HTR-8/SVneo (cell line): ENCODE data around the gene POLA1.
A peak's percentile ranks its signal among the peaks of the same experiment; 100 is the strongest.
"Not testable (repeated sequence)": the region's sequence is repeated elsewhere in the genome, so short reads cannot be mapped to it uniquely, and the experiment has no call there.

Experiments
- DNase-seq: peaks from one replicate; pipeline ENCODE4 v3.0.0; 2011; ENCODE audit warnings: low spot score, mixed read lengths; ENCODE audit not compliant: insufficient read length
- FAIRE-seq: peaks from 2 replicates; lab custom pipeline; 2011; peaks lifted over from hg19 to GRCh38; lab: Jason Lieb, UNC

POLA1 gene, protein sequence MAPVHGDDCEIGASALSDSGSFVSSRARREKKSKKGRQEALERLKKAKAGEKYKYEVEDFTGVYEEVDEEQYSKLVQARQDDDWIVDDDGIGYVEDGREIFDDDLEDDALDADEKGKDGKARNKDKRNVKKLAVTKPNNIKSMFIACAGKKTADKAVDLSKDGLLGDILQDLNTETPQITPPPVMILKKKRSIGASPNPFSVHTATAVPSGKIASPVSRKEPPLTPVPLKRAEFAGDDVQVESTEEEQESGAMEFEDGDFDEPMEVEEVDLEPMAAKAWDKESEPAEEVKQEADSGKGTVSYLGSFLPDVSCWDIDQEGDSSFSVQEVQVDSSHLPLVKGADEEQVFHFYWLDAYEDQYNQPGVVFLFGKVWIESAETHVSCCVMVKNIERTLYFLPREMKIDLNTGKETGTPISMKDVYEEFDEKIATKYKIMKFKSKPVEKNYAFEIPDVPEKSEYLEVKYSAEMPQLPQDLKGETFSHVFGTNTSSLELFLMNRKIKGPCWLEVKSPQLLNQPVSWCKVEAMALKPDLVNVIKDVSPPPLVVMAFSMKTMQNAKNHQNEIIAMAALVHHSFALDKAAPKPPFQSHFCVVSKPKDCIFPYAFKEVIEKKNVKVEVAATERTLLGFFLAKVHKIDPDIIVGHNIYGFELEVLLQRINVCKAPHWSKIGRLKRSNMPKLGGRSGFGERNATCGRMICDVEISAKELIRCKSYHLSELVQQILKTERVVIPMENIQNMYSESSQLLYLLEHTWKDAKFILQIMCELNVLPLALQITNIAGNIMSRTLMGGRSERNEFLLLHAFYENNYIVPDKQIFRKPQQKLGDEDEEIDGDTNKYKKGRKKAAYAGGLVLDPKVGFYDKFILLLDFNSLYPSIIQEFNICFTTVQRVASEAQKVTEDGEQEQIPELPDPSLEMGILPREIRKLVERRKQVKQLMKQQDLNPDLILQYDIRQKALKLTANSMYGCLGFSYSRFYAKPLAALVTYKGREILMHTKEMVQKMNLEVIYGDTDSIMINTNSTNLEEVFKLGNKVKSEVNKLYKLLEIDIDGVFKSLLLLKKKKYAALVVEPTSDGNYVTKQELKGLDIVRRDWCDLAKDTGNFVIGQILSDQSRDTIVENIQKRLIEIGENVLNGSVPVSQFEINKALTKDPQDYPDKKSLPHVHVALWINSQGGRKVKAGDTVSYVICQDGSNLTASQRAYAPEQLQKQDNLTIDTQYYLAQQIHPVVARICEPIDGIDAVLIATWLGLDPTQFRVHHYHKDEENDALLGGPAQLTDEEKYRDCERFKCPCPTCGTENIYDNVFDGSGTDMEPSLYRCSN (N-terminal part only)

GRCh38 chrX:24693453-24694202 lies at the start of gene POLA1:
POLA1 (plus strand) TSS chrX:24693918; CDS start chrX:24693962, 44 bp downstream.
- DNase-seq = peak; percentile 85
- FAIRE-seq = peak; percentile 89

- FAIRE-seq = no peak
- no peak for DNase-seq
Measured at GRCh38 chrX:24646006-24646405, 47.7 kb upstream of the POLA1 start.

DNA sequence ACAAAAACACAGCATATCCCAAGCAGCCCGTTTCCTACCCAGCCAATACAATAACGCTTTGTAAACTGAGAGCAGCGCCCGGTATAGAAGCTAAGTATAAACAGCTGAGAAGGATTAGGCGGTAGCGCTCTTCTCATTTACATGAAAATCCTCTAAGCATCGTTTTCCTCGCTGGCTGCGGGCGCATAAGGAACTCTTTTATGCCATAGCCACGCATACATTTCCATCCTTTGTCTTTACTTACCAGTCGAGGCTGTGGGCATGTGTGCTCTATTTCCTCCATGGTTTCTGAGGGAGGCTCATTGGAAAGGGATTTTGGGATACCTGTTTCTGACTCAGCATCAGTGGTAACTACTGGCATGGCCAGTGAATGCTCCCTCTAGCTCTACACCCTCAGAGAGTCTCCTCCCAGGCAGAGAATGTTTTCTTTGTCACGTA lies 47.0 kb upstream of the POLA1 start:
- DNase-seq = no peak
- no peak for FAIRE-seq

DNA sequence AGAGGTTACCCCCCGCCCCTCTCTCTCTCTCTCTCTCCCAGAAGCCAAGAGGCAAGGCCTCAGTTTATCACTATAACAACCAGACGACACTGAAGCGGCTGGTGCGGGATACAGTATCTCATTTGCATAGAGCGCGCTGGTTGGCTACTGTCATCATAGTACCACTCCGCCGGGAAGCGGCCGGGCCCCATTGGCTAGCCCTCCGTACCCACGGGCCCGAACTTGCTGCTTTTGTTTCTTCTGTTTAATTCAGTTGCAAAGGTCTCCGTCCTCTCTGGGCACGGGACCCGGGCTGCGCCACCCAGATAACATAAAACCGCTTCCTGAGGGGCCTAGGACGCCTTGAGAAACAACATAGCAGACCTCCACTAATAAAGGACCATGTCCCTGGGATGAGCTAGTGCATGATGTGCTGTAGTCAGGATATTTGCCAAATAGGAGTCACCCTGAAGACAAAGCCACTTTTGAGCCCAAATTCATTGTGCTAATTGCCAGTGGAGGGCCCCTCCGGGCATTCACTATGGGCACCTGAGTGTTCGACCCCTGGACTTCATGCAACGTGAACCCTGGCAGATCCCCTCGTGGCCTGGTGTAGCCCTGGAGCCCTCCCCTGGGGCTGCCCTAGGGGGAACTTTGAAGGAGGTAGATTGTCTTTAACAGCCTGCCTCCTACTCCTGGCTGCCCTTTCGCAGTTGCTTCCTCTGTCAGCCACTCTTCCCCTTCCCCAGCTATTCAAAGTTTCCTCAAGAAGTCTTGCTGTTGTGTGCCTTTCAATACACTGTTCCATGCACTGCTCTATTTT lies 46.3 kb upstream of the POLA1 start, which contains the start of gene PCYT1B:
Gene PCYT1B, minus strand, starts transcription at position 91 of the 802 bp plus-strand sequence. CDS start 242 bp downstream, outside the sequence.
- FAIRE-seq = no peak
- DNase-seq = peak; percentile 29

DNA sequence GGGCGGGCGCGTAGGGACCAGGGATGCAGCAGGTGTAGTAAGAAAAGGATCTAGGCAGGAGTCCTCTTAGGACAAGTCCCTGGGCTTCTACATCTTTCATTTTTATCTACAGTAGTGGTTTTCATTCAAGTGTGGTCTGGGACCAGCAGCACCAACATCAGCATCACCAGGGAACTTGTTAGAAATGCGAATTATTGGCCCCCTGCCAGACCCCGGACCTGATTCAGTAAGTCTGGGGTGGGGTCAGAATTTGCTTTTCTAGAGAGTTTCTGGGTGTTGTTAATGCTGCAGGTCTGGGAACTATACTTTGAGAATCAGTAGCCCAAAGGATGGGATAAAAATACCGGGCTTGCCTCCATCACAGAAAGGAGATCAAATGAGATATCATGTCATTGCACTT lies 45.2 kb upstream of the POLA1 start:
- FAIRE-seq (no peak), DNase-seq (no peak)

- DNase-seq (no peak), FAIRE-seq (no peak)
Measured at GRCh38 chrX:24651783-24652182, 41.9 kb upstream of the POLA1 start.

DNA sequence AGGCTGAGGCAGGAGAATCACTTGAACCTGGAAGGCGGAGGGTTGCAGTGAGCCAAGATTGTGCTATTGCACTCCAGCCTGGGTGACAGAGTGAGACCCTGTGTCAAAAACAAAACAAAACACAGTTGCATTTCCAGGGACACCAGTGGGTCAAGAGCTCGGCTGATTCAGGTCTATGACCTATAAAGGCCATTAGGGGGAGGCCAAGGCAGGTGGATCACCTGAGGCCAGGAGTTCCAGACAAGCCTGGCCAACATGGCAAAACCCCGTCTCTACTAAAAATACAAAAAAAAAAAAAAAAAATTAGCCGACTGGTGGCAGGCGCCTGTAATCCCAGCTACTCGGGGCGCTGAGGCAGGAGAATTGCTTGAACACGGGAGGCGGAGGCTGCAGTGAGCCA lies 38.0 kb upstream of the POLA1 start:
- FAIRE-seq, DNase-seq: not testable (repeated sequence)

GRCh38 chrX:24657671-24658386 lies 35.9 kb upstream of the POLA1 start:
- no peak for DNase-seq
- no peak for FAIRE-seq

DNA sequence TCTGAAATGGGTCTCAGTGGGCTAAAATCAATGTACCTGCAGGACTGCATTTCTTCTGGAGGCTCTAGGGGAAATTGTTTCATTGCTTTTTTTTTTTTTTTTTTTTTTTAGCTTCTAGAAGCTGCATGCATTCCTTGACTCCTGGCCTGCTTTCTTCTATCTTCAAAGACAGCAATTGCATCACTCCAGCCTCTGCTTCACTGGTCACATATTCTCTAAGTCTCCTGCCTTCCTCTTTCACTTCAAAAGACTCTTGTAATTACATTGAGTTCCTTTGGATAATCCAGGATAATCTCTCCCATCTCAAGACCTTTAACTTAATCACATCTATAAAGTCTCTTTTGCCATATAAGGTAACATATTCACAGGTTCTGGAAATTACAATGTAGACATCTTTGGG lies 35.3 kb upstream of the POLA1 start:
- DNase-seq = no peak
- no peak for FAIRE-seq

DNA sequence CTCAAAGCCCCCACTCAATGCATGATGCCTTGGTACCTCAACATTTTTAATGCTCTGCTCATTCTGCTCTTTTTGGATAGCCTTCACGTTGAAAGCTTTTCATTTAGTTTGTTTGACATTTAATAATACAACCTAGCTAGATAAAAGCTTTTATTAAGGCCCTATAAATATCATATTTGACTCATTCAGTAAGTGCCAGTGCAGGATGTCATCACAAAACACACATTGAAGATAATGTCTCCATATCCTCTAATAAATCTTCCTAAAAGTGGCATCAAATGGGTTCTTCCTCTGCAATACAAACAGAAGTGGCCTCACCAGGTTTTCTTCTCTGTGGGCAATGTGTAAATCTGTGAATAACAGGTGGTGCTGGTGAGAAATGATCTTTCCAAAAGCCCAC lies 34.6 kb upstream of the POLA1 start:
- no peak for FAIRE-seq
- no peak for DNase-seq

GRCh38 chrX:24659646-24660045 lies 34.1 kb upstream of the POLA1 start:
- no peak for DNase-seq
- peak; percentile 9 for FAIRE-seq

GRCh38 chrX:24661292-24661691 lies 32.4 kb upstream of the POLA1 start:
- FAIRE-seq = no peak
- DNase-seq = no peak

- FAIRE-seq (peak; percentile 79), DNase-seq (no peak)
Measured at GRCh38 chrX:24662352-24662751, 31.4 kb upstream of the POLA1 start.

DNA sequence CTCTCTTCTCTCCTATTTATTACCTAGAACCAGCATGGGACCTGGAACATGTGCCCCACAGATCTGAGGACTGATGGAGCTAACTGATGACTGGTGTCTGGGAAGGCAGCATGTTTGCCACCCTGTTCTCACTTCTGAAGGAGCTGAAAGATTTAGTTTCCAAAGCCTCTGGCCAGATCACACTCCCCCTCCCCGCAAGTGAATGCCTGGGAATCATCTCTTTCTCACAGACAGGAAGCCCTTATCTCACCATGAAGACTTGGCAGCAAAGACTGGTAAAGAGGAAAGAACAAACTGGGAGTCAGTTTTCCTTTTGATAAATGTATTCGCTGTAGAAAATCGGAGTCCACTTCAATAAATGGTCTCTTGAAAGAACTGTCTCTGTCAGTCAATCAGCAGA lies 25.6 kb upstream of the POLA1 start:
- no peak for FAIRE-seq
- DNase-seq = no peak

- DNase-seq (no peak), FAIRE-seq (no peak)
Measured at GRCh38 chrX:24672701-24673190, 21.0 kb upstream of the POLA1 start.

DNA sequence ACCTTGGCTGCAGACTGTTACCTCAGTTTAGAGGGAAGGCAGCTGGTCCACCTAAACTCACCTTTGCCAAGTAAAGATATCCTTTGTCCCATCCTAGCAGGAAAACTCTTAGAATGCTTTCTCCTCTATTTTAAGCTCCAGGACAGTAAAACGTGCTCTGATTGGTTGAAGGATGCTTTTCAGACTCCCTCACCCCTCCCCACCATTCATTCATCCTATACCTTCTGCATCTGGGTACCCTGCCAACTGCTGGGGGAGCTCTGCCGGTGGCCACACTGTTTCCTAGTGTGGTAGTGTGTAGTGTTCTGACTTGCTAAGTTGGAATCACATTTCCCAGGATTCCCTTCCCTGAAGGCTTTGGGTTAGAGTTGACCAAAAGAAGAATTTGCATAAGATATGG lies 20.3 kb upstream of the POLA1 start:
- DNase-seq (no peak), FAIRE-seq (no peak)

GRCh38 chrX:24676403-24677024 lies 17.2 kb upstream of the POLA1 start:
- DNase-seq (no peak), FAIRE-seq (no peak)
